ENCODE data around the gene FOXN3.

- no peak for TF ChIP-seq EZH2 (IDR thresholded peaks at IDR 0.05; ENCODE audit: borderline replicate concordance, low read depth, low read length, severe bottlenecking)
- no peak for TF ChIP-seq POLR2AphosphoS5 (IDR thresholded peaks at IDR 0.05; ENCODE audit: insufficient read depth, low read depth, low read length)
- no peak for TF ChIP-seq CTCF (IDR thresholded peaks at IDR 0.05; ENCODE audit: extremely low read depth in 1 of 2, insufficient read depth in 1 of 2, low read depth in 1 of 2, low read length in 2 of 2)
- TF ChIP-seq JUN (IDR thresholded peaks at IDR 0.05; ENCODE audit: borderline replicate concordance, insufficient read depth, insufficient read length, low read depth), result no peak
- TF ChIP-seq MAX (IDR thresholded peaks at IDR 0.05; ENCODE audit: insufficient read depth, insufficient read length), result no peak
- no peak for TF ChIP-seq POLR2A (IDR thresholded peaks at IDR 0.05; ENCODE audit: low read depth, low read length)
- TF ChIP-seq GATA2 (IDR thresholded peaks at IDR 0.05; ENCODE audit: insufficient read depth, insufficient read length, low read depth, low read length), result no peak
- TF ChIP-seq MYC (IDR thresholded peaks at IDR 0.05; ENCODE audit: low read depth, low read length), result no peak
Measured at GRCh38 chr14:89368490-89369477, 48.2 kb downstream of the FOXN3 start.
